ENCODE data around the gene SRM. TPM values are rescaled to one million over a fixed set of nuclear protein-coding genes. Genes with fewer than 3 reads are reported as not detected.

Gene SRM
- total and polyA plus RNA-seq, 2 of the 4 experiments (the other 2 are of a cell fraction) = 23.1 to 160 TPM

GRCh38 chr1:11012260-11013159 lies 47.3 kb downstream of the SRM start, which contains the start of gene TARDBP:
Gene TARDBP (plus strand): TSS chr1:11012654. CDS start chr1:11013728, 1,074 bp downstream.
- peak within 1 kb of the TSS; percentile 99 for H3K27ac ChIP-seq (ENCODE audit: insufficient read depth, low read length)
- H3K36me3 ChIP-seq (ENCODE audit: control insufficient read depth, insufficient read depth, low read length) = peaks cover 28% of the 10 kb centered on the region
- peak within 1 kb of the TSS; percentile 99 for H3K14ac ChIP-seq (replicated peaks; ENCODE audit: low read depth, low read length)
- ChIA-PET CTCF (no interaction called here), POLR2A (ENCODE audit: unreplicated experiment) (no interaction called here)
- H3K27me3 ChIP-seq (ENCODE audit: control insufficient read depth, insufficient read depth, low read length) = no peaks in the 10 kb centered on the region
- peak within 1 kb of the TSS; percentile 93 for H3K4me2 ChIP-seq (ENCODE audit: low read depth, low read length)
- intact Hi-C loops (cut with micrococcal nuclease) (loop anchor here (2.0 kb wide), 2 partner anchors 498 to 506 kb away; no protein-coding TSS in a partner anchor), dilution Hi-C loops (cut with HindIII; ENCODE audit: low sequenced_read_pairs, unreplicated experiment) (no loop called here), in situ Hi-C loops (cut with MboI; ENCODE audit: low sequenced_read_pairs) (no loop called here)
- H4K8ac ChIP-seq (ENCODE audit: low read depth in 2 of 2, low read length in 2 of 2) = peak within 1 kb of the TSS; percentile 100
- H3K23ac ChIP-seq (ENCODE audit: low read depth, low read length) = peak within 1 kb of the TSS; percentile 94
- WGBS, 2 experiments (ENCODE audit: extremely low coverage in 2 of 2, insufficient read length in 1 of 2) = 0% methylated on average over 50 of the region's 94 CpGs; no CpG with 5 or more reads in 1 of the 2 experiments
- H4K91ac ChIP-seq (ENCODE audit: insufficient read depth, low read depth, low read length) = peak within 1 kb of the TSS; percentile 99
- H4K20me1 ChIP-seq (ENCODE audit: insufficient read depth, low read length) = peaks cover 38% of the 10 kb centered on the region
- peak; percentile 94 for ATAC-seq (ENCODE audit: low read depth)
- peak within 1 kb of the TSS; percentile 97 for H2AFZ ChIP-seq (replicated peaks; ENCODE audit: low read length, poor library complexity)
- H2BK5ac ChIP-seq (ENCODE audit: low read depth, low read length, poor library complexity, severe bottlenecking) = peak within 1 kb of the TSS; percentile 94
- H3K4me3 ChIP-seq (ENCODE audit: insufficient read depth, low read depth, low read length) = peak within 1 kb of the TSS; percentile 89
- H3K4me1 ChIP-seq (ENCODE audit: control insufficient read depth, insufficient read depth, low read length) = peaks cover 2% of the 10 kb centered on the region; the same call in 1 of the 2 replicates
- peak; percentile 83 for DNase-seq
- no TSS peak for BruUV-seq (replicated peaks)
- H2AK5ac ChIP-seq (ENCODE audit: low read depth, low read length) = peak within 1 kb of the TSS; percentile 93
- peaks cover 3 to 37% of the 10 kb centered on the region in 2 experiments for H3K79me1 ChIP-seq (ENCODE audit: low read depth in 1 of 2, low read length in 2 of 2)
- H3K9me1 ChIP-seq (ENCODE audit: insufficient read depth, low read length) = 0 out of 2 replicates have a peak, but pooled peaks cover 3% of the 10 kb centered on the region
- peak within 1 kb of the TSS; percentile 97 for H2AK9ac ChIP-seq (replicated peaks; ENCODE audit: low read depth, low read length, poor library complexity)
- H2BK20ac ChIP-seq (ENCODE audit: low read depth, low read length) = peak within 1 kb of the TSS; percentile 99
- peak within 1 kb of the TSS; percentile 100 for H2BK15ac ChIP-seq (ENCODE audit: low read depth, low read length)
- peak within 1 kb of the TSS; percentile 100 for H3K56ac ChIP-seq (ENCODE audit: extremely low read depth, insufficient read depth, low read length)
- H3K18ac ChIP-seq (ENCODE audit: low read depth, low read length) = peak within 1 kb of the TSS; percentile 95
- peak within 1 kb of the TSS; percentile 77 for H4K5ac ChIP-seq (ENCODE audit: low read depth, low read length)
- peak within 1 kb of the TSS; percentile 99 for H3K4ac ChIP-seq (ENCODE audit: low read depth, low read length)
- TF ChIP-seq MAZ (IDR thresholded peaks at IDR 0.05; ENCODE audit: borderline replicate concordance, low read depth, low read length) (peak; percentile 89), BHLHE40 (IDR thresholded peaks at IDR 0.05; ENCODE audit: low read depth, low read length) (peak; percentile 99), CHD1 (IDR thresholded peaks at IDR 0.05; ENCODE audit: low read depth, low read length) (peak; percentile 99; the same call in 1 of the 2 replicates), POLR2A (IDR thresholded peaks at IDR 0.05; ENCODE audit: low read depth, low read length) (peak; percentile 96), MAFK (IDR thresholded peaks at IDR 0.05; ENCODE audit: low read depth, low read length) (no peak), CTCF (conservative IDR thresholded peaks at IDR 0.05; ENCODE audit: low read depth, low read length) (no peak), SMC3 (IDR thresholded peaks at IDR 0.05; ENCODE audit: low read depth, low read length) (no peak), NFE2L2 (IDR thresholded peaks at IDR 0.05; ENCODE audit: low read depth, low read length) (no peak), MXI1 (IDR thresholded peaks at IDR 0.05; ENCODE audit: borderline replicate concordance, low read depth, low read length) (peak; percentile 4; the same call in 1 of the 2 replicates)
- peak within 1 kb of the TSS; percentile 99 for H3K9ac ChIP-seq (ENCODE audit: low read depth, low read length)
- H2BK120ac ChIP-seq (ENCODE audit: low read depth, low read length) = peak within 1 kb of the TSS; percentile 99
- H3K9me3 ChIP-seq (ENCODE audit: control insufficient read depth, insufficient read depth, low read length) = no peaks in the 10 kb centered on the region

Measured in IMR-90 (cell line).